A673 (cell line): ENCODE results near the gene RBCK1. TPM values are rescaled to one million over a fixed set of nuclear protein-coding genes. Genes with fewer than 3 reads are reported as not detected.
"Not testable (repeated sequence)": the region's sequence is repeated elsewhere in the genome, so short reads cannot be mapped to it uniquely, and the experiment has no call there.

Experiments
- BruUV-seq: library from RNA; stranded (reverse); fragments of 400-500 nt; replicated peaks from 2 replicates; lab custom pipeline; 2021; lab: Mats Ljungman, UMichigan
- CTCF ChIA-PET: fragments of 300-600 bp; sonication (Branson Sonifier 250); formaldehyde crosslinking; loops from one replicate; lab custom pipeline; 2022; ENCODE audit warnings: antibody characterized with exemption; lab: Charles Lee
- POLR2A ChIA-PET: fragments of 300-600 bp; sonication (Branson Sonifier 250); formaldehyde crosslinking; loops from one replicate; lab custom pipeline; 2022; ENCODE audit warnings: antibody characterized with exemption; ENCODE audit not compliant: low non-redundant PET; lab: Charles Lee
- DNase-seq: peaks from one replicate; pipeline ENCODE4 v3.0.0-alpha.2; 2015; ENCODE audit warnings: low spot score
- H3K27ac ChIP-seq: fragments of 200-600 bp; sonication (generic); 2 replicates; pipeline ENCODE4 v1.5.1; 2016; ENCODE audit warnings: mixed run types, low read depth, mild to moderate bottlenecking, mixed read lengths, antibody characterized with exemption, low read length; ENCODE audit not compliant: poor library complexity, severe bottlenecking
- H3K27me3 ChIP-seq: fragments of 200-600 bp; sonication (generic); replicated peaks from 2 replicates; pipeline ENCODE4 v1.6.1; 2017; ENCODE audit warnings: mixed run types, low read depth, mild to moderate bottlenecking, mixed read lengths, antibody characterized with exemption, low read length; ENCODE audit not compliant: insufficient read depth, poor library complexity
- H3K36me3 ChIP-seq: fragments of 200-600 bp; sonication (generic); 2 replicates; pipeline ENCODE4 v1.6.1; 2016; ENCODE audit warnings: mixed run types, mild to moderate bottlenecking, mixed read lengths, antibody characterized with exemption, low read length; ENCODE audit not compliant: insufficient read depth, poor library complexity, severe bottlenecking
- H3K4me1 ChIP-seq: fragments of 200-600 bp; sonication (generic); 2 replicates; pipeline ENCODE4 v1.6.1; 2017; ENCODE audit warnings: mixed run types, mild to moderate bottlenecking, mixed read lengths, antibody characterized with exemption, low read length; ENCODE audit not compliant: insufficient read depth, poor library complexity, severe bottlenecking
- H3K4me3 ChIP-seq: fragments of 200-600 bp; sonication (generic); 2 replicates; pipeline ENCODE4 v1.5.1; 2016; ENCODE audit warnings: low read depth, mixed run types, mild to moderate bottlenecking, mixed read lengths, low read length; ENCODE audit not compliant: poor library complexity, severe bottlenecking
- H3K9me3 ChIP-seq: fragments of 200-600 bp; sonication (generic); 2 replicates; pipeline ENCODE4 v1.6.1; 2016; ENCODE audit warnings: mixed run types, low read depth, mild to moderate bottlenecking, mixed read lengths, antibody characterized with exemption, low read length; ENCODE audit not compliant: poor library complexity, severe bottlenecking
- CTCF ChIP-seq: fragments of 300-800, 200-600 bp; sonication (generic); conservative IDR thresholded peaks from 2 replicates; pipeline ENCODE4 v1.5.1; 2017; ENCODE audit warnings: low read depth, mild to moderate bottlenecking, antibody characterized with exemption, low read length, moderate library complexity, mixed read lengths
- EZH2 ChIP-seq: fragments of 200-600 bp; sonication (generic); IDR thresholded peaks from 2 replicates; pipeline ENCODE4 v1.6.1; 2017; ENCODE audit warnings: borderline replicate concordance, low read depth, mild to moderate bottlenecking, mixed read lengths, antibody characterized with exemption, low read length; ENCODE audit not compliant: poor library complexity, severe bottlenecking
- intact Hi-C: fragments of 100-400 bp; cut with micrococcal nuclease; formaldehyde crosslinking; loops from one replicate; pipeline ENCODE4 v1.10.0; 2022; ENCODE audit not compliant: unreplicated experiment
- total RNA-seq: library from RNA; stranded (reverse); gene quantifications from 2 replicates; pipeline ENCODE4 v1.2.3, GENCODE V29; 2021

RBCK1 gene
- total RNA-seq, 1 experiment from 2014 or later: 72.0 TPM

DNA sequence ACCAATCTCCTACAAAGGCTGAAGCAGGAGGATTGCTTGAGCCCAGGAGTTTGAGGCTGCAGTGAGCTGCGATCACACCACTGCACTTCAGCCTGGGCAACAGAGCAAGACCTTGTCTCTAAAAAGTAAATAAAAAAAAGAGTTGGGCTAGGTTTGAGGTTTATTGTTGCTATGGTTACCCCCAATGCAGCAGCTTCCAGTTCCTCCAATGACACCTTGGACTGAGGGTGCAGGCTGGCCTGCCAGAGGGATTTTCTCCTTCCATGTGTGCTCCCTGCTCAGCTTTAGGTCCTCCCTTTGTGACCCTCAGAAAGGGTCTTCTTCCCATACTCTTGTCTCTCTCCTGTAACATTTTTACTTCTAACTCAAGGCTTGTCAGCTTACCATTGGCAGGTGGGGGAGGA lies 64.8 kb downstream of the RBCK1 start:
- no peak overlapping the region for H3K4me3 ChIP-seq
- no peak overlapping the region for H3K27ac ChIP-seq
- no peaks in the 10 kb centered on the region for H3K4me1 ChIP-seq
- H3K9me3 ChIP-seq: peaks cover 7% of the 10 kb centered on the region
- ChIA-PET CTCF (no interaction called here), POLR2A (no interaction called here)
- H3K36me3 ChIP-seq: peaks cover 17% of the 10 kb centered on the region
- TF ChIP-seq CTCF (no peak), EZH2 (no peak)
- BruUV-seq: no TSS peak
- no peak for DNase-seq
- H3K27me3 ChIP-seq: no peaks in the 10 kb centered on the region
- intact Hi-C loops: no loop called here

DNA sequence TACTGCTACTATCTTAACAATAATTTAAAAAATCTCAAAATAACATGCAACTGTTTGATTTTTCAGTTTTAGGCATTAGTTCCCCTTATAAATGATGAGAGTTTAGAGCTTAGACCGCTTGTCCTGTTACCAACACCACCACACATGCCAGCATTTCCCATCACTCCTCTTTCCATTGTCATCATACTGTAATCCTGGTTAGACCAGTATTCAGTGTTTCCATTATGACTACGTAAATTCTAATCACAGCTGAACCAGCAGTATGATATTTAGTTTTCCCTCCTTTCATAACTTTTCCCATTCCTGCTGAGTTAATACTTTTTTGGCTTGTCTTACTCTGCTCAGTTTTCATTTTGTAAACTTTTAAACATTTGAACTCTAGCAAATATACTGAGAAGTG lies 66.5 kb downstream of the RBCK1 start:
- POLR2A ChIA-PET: no interaction called here

GRCh38 chr20:475463-476357 lies 67.6 kb downstream of the RBCK1 start:
- Histone ChIP-seq H3K27me3 (no peaks in the 10 kb centered on the region), H3K4me1 (peaks cover 3% of the 10 kb centered on the region), H3K27ac (no peak overlapping the region), H3K36me3 (peaks cover 35% of the 10 kb centered on the region), H3K4me3 (no peak overlapping the region), H3K9me3 (no peaks in the 10 kb centered on the region)
- intact Hi-C loops: no loop called here
- TF ChIP-seq EZH2: no peak
- TF ChIP-seq CTCF: no peak
- BruUV-seq: no TSS peak
- POLR2A ChIA-PET: no interaction called here
- DNase-seq: no peak
- CTCF ChIA-PET: no interaction called here

More for the DNA sequence above, 66.5 kb downstream of the RBCK1 start:
- Histone ChIP-seq H3K4me1 (peaks cover 3% of the 10 kb centered on the region), H3K36me3 (peaks cover 26% of the 10 kb centered on the region), H3K4me3 (no peak overlapping the region), H3K27ac (no peak overlapping the region), H3K27me3 (no peaks in the 10 kb centered on the region), H3K9me3 (peaks cover 7% of the 10 kb centered on the region)
- DNase-seq: no peak
- TF ChIP-seq CTCF: no peak
- no peak for TF ChIP-seq EZH2
- intact Hi-C loops: no loop called here
- CTCF ChIA-PET: no interaction called here
- no TSS peak for BruUV-seq

GRCh38 chr20:476561-477249 lies 68.6 kb downstream of the RBCK1 start:
- POLR2A ChIA-PET: interaction anchor here (0.7 kb wide), 1 partner anchor 45 kb away, joined by 4 read pairs; no protein-coding TSS in a partner anchor
- BruUV-seq, H3K27me3 ChIP-seq, H3K4me1 ChIP-seq, intact Hi-C loops, H3K4me3 ChIP-seq, H3K9me3 ChIP-seq, CTCF ChIA-PET, DNase-seq: not testable (repeated sequence)
- Histone ChIP-seq H3K36me3 (peaks cover 42% of the 10 kb centered on the region), H3K27ac (peak overlapping the region; percentile 48)
